Stomach (tissue), 4 donors: Measurements from ENCODE around the gene PADI3.

Experiments
- POLR2A ChIP-seq, 4 donors: fragments of 450-650 bp; IDR thresholded peaks; one replicate each; pipeline ENCODE4 v1.6.1; 2016; ENCODE audit warnings: antibody characterized with exemption in 4 of 4, control low read depth in 2 of 4, mild to moderate bottlenecking in 1 of 4, moderate library complexity in 1 of 4
- POLR2AphosphoS5 ChIP-seq, 3 donors: sonication (generic); formaldehyde crosslinking; IDR thresholded peaks; one replicate each; pipeline ENCODE4 v1.6.1; 2016; ENCODE audit warnings: antibody characterized with exemption in 3 of 3
- TF ChIP-seq, protein P1 (sequence below), 7 experiments: fragments of 450-650 bp in 4 of 7; fragments of 200-600 bp in 3 of 7; sonication (generic) in 3 of 7; IDR thresholded peaks; one replicate each; pipeline ENCODE4 v1.5.1; 2016 to 2019; ENCODE audit warnings: antibody characterized with exemption in 7 of 7, control low read depth in 2 of 7, mild to moderate bottlenecking in 1 of 7

DNA sequence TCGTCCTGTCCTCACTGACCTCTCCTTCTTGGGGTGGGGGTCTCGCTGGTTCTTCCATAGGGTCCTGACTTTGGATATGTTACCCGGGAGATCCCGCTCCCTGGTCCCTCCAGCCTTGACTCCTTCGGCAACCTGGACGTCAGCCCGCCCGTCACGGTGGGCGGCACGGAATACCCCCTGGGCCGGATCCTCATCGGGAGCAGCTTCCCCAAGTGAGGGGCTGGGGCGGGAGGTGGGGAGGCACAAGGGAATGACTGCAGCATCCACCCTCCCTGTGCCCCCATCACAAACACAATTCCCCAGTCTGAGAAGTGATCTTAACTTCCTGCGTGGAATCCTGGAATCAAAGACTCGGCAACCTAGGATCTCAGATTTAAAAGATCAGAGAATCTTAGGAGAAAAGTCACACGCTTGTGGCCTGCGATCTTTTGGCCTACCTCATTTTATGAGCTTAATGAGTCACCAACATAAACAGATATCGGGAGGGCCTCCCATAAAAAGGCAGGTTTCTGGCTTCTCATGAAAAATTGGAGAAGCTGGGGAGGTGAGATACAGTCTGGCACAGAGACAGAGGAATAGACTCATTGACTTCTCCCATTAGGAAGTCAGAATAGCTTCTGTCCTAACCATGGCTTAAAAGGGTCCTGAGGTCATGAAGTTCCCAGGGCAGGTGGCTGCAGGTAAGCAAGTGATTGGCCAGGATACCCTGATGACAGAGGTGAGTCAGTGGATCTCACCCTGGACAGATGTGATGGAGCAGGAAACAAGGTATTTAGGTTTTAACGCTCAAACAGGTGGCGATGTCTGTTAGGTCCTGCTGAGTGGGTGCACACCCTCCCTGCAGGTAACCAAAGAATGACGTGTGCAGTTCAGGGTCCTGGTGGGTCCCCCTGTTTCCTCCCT is 15.9 kb upstream of the PADI3 start:
- TF ChIP-seq POLR2A (IDR thresholded peaks at IDR 0.05) (no peak), POLR2AphosphoS5 (IDR thresholded peaks at IDR 0.05) (no peak)
- TF ChIP-seq, protein P1, sequence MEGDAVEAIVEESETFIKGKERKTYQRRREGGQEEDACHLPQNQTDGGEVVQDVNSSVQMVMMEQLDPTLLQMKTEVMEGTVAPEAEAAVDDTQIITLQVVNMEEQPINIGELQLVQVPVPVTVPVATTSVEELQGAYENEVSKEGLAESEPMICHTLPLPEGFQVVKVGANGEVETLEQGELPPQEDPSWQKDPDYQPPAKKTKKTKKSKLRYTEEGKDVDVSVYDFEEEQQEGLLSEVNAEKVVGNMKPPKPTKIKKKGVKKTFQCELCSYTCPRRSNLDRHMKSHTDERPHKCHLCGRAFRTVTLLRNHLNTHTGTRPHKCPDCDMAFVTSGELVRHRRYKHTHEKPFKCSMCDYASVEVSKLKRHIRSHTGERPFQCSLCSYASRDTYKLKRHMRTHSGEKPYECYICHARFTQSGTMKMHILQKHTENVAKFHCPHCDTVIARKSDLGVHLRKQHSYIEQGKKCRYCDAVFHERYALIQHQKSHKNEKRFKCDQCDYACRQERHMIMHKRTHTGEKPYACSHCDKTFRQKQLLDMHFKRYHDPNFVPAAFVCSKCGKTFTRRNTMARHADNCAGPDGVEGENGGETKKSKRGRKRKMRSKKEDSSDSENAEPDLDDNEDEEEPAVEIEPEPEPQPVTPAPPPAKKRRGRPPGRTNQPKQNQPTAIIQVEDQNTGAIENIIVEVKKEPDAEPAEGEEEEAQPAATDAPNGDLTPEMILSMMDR (IDR thresholded peaks at IDR 0.05) = no peak
